GM18868 (cell line): ENCODE results near the gene LAS1L.
A peak's percentile ranks its signal among the peaks of the same experiment; 100 is the strongest.
"Not testable (repeated sequence)": the region's sequence is repeated elsewhere in the genome, so short reads cannot be mapped to it uniquely, and the experiment has no call there.

Experiments
- ATAC-seq: cut with Tn5 transposase; IDR thresholded peaks from one replicate; pipeline ENCODE4 v1.9.1; 2021; ENCODE audit warnings: mild to moderate bottlenecking, moderate library complexity; ENCODE audit not compliant: unreplicated experiment

The LAS1L gene

GRCh38 chrX:65534450-65535292, at the start of gene LAS1L:
Gene LAS1L, minus strand, starts transcription at chrX:65534787. Its CDS starts 72 bp downstream, at chrX:65534715.
- peak; percentile 100 for ATAC-seq

- ATAC-seq: no peak
These were observed 48.0 kb upstream of the LAS1L start for GRCh38 chrX:65582450-65583082.

GRCh38 chrX:65581661-65582339, 47.2 kb upstream of the LAS1L start:
- ATAC-seq: peak; percentile 91

GRCh38 chrX:65578346-65578745, 43.8 kb upstream of the LAS1L start:
- ATAC-seq: no peak

- ATAC-seq: peak; percentile 69
These were observed 41.6 kb upstream of the LAS1L start for GRCh38 chrX:65576160-65576559.

- ATAC-seq: no peak
These were observed 40.4 kb upstream of the LAS1L start for GRCh38 chrX:65575022-65575421.

- no peak for ATAC-seq
These were observed 39.8 kb upstream of the LAS1L start for GRCh38 chrX:65574356-65574755.

- ATAC-seq: no peak
These were observed 38.4 kb upstream of the LAS1L start for GRCh38 chrX:65572971-65573370.

GRCh38 chrX:65562850-65563249, 28.3 kb upstream of the LAS1L start:
- ATAC-seq: not testable (repeated sequence)

GRCh38 chrX:65551489-65552339, 17.1 kb upstream of the LAS1L start:
- ATAC-seq: no peak

- no peak for ATAC-seq
These were observed 16.5 kb upstream of the LAS1L start for GRCh38 chrX:65551086-65551485.

GRCh38 chrX:65545456-65545855, 10.9 kb upstream of the LAS1L start:
- no peak for ATAC-seq

GRCh38 chrX:65537229-65537628, 2.6 kb upstream of the LAS1L start:
- no peak for ATAC-seq

GRCh38 chrX:65536291-65536690, 1.7 kb upstream of the LAS1L start:
- no peak for ATAC-seq

GRCh38 chrX:65532016-65532415, 2.6 kb downstream of the LAS1L start:
- ATAC-seq: no peak

GRCh38 chrX:65528705-65529340, 5.8 kb downstream of the LAS1L start:
- ATAC-seq: peak; percentile 74

GRCh38 chrX:65528293-65528692, 6.3 kb downstream of the LAS1L start:
- no peak for ATAC-seq

- no peak for ATAC-seq
These were observed 10.4 kb downstream of the LAS1L start for GRCh38 chrX:65524139-65524538.

GRCh38 chrX:65522739-65523372, 11.7 kb downstream of the LAS1L start:
- ATAC-seq: no peak

- ATAC-seq: not testable (repeated sequence)
These were observed 15.1 kb downstream of the LAS1L start for GRCh38 chrX:65519530-65519929.
